ENCODE data around the gene WDR18.

WDR18 gene

DNA sequence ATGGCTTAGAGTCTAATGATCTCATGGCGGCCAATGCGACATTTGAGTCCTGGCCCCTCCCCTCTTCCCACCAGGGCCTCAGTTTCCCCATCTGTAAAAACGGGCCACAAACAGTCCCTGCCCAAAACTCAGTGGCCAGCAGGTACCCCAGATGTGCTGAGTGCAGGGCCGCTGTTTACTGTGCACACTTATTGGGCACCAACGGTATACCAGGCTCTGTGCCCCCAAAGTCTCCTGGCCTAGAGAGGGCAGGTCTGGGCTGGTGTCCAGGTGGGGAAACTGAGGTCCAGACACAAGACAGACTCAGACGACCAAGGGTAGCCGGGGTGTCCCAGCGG, 23.6 kb upstream of the WDR18 start:
- TF ChIP-seq, protein P1, sequence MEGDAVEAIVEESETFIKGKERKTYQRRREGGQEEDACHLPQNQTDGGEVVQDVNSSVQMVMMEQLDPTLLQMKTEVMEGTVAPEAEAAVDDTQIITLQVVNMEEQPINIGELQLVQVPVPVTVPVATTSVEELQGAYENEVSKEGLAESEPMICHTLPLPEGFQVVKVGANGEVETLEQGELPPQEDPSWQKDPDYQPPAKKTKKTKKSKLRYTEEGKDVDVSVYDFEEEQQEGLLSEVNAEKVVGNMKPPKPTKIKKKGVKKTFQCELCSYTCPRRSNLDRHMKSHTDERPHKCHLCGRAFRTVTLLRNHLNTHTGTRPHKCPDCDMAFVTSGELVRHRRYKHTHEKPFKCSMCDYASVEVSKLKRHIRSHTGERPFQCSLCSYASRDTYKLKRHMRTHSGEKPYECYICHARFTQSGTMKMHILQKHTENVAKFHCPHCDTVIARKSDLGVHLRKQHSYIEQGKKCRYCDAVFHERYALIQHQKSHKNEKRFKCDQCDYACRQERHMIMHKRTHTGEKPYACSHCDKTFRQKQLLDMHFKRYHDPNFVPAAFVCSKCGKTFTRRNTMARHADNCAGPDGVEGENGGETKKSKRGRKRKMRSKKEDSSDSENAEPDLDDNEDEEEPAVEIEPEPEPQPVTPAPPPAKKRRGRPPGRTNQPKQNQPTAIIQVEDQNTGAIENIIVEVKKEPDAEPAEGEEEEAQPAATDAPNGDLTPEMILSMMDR (IDR thresholded peaks at IDR 0.05; ENCODE audit: borderline replicate concordance, control extremely low read depth, extremely low read depth, insufficient read depth, missing control alignments), result no peak
- no peak for DNase-seq (ENCODE audit: low spot score)
- in situ Hi-C loops (cut with MboI; ENCODE audit: low sequenced_read_pairs, unreplicated experiment), result no loop called here

DNA sequence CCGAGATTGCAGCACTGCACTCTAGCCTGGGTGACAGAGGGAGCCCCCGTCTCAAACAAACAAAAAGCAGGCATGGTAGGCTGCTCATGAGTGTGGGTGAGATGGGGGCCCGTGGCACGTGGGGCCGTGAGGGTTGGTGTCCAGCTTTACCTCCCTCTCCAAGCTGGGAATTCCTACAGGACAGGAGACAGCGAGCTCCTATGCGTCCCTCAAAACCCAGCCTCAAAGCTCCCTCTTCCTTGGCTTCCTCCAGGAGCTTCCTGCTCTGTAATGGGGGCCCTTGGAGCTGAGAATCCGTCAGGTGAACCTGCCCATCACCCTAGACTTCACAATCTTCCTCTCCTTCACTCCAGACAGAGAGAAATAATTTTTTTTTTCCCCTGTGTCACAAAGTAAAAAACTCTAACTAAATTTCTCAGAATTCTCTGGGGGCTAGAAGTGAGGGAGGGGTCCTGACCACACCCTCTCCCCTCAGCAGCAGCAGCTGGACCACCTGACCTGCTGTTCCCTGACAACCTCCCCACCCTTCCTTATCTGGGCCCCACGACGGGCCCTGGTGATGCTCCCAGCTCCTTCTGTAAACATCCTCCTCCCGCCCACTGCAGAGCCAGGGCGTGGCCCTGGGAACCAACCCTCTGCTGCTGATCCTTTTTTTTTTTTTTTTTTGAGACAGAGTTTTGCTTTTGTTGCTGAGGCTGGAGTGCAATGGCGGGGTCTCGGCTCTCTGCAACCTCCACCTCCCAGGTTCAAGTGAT, 22.1 kb upstream of the WDR18 start:
- in situ Hi-C loops (cut with MboI; ENCODE audit: low sequenced_read_pairs, unreplicated experiment), result no loop called here
- DNase-seq (ENCODE audit: low spot score), result no peak
- TF ChIP-seq, protein P1 (IDR thresholded peaks at IDR 0.05; ENCODE audit: borderline replicate concordance, control extremely low read depth, extremely low read depth, insufficient read depth, missing control alignments), result no peak

GRCh38 chr19:962683-963400, 21.3 kb upstream of the WDR18 start:
- in situ Hi-C loops (cut with MboI; ENCODE audit: low sequenced_read_pairs, unreplicated experiment), result no loop called here
- TF ChIP-seq, protein P1 (IDR thresholded peaks at IDR 0.05; ENCODE audit: borderline replicate concordance, control extremely low read depth, extremely low read depth, insufficient read depth, missing control alignments), result no peak
- no peak for DNase-seq (ENCODE audit: low spot score)

DNA sequence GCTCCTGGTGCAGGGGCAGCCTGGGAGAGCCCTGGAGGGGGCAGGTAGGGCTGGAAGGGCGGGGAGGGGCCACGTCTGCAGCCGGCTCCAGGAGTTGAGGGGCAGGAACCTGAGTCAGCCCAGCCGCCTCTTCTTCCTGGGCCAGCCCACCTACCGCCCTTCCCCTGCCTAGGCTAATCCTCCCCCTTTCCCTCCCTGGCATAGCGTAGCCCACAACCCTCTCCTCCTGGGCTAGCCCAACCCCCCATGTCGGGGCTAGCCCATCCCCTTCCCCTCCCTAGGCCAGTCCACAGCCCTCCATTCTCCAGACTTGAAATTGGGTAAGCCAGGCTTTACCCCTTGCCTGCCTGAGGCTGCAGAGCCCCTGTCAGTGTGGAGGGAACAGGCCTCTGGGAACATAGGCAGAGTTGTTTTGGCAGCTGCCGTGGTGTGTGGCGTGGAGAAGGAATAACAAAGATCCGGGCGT, 20.6 kb upstream of the WDR18 start:
- in situ Hi-C loops (cut with MboI; ENCODE audit: low sequenced_read_pairs, unreplicated experiment), result no loop called here
- TF ChIP-seq, protein P1 (IDR thresholded peaks at IDR 0.05; ENCODE audit: borderline replicate concordance, control extremely low read depth, extremely low read depth, insufficient read depth, missing control alignments), result no peak
- no peak for DNase-seq (ENCODE audit: low spot score)

GRCh38 chr19:964116-964520, 20.0 kb upstream of the WDR18 start:
- in situ Hi-C loops (cut with MboI; ENCODE audit: low sequenced_read_pairs, unreplicated experiment), result no loop called here
- TF ChIP-seq, protein P1 (IDR thresholded peaks at IDR 0.05; ENCODE audit: borderline replicate concordance, control extremely low read depth, extremely low read depth, insufficient read depth, missing control alignments), result no peak
- DNase-seq (ENCODE audit: low spot score), result no peak

- TF ChIP-seq, protein P1 (IDR thresholded peaks at IDR 0.05; ENCODE audit: borderline replicate concordance, control extremely low read depth, extremely low read depth, insufficient read depth, missing control alignments), result no peak
- in situ Hi-C loops (cut with MboI; ENCODE audit: low sequenced_read_pairs, unreplicated experiment), result no loop called here
- no peak for DNase-seq (ENCODE audit: low spot score)
These were observed 19.1 kb upstream of the WDR18 start for GRCh38 chr19:964761-965694.

Data from GM13976 (cell line).